ENCODE data around the gene SPAAR.

DNA sequence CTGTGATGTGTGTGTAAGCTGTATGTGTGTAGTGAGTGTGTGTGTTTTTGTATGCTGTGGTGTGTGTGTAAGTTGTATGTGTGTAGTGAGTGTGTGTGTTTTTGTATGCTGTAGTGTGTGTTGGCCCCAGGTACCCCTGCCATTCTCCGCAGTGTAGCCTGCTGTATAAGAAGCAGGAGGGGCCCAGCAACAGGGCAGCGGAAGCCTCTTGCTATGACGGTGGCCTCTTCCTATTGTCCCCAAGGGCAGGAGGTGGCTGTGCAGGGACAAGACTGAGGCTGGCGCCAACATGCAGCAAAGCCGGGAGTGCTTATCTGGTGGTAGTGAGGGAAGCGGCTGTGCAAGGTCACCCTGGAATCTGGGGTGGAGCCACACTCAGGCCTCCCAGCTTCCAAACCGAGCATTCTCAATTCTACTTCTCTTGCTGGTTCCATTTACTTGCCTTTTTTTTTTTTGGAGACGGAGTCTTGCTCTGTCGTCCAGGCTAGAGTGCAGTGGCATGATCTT is 5.1 kb downstream of the SPAAR start:
- TF ChIP-seq, protein P1, sequence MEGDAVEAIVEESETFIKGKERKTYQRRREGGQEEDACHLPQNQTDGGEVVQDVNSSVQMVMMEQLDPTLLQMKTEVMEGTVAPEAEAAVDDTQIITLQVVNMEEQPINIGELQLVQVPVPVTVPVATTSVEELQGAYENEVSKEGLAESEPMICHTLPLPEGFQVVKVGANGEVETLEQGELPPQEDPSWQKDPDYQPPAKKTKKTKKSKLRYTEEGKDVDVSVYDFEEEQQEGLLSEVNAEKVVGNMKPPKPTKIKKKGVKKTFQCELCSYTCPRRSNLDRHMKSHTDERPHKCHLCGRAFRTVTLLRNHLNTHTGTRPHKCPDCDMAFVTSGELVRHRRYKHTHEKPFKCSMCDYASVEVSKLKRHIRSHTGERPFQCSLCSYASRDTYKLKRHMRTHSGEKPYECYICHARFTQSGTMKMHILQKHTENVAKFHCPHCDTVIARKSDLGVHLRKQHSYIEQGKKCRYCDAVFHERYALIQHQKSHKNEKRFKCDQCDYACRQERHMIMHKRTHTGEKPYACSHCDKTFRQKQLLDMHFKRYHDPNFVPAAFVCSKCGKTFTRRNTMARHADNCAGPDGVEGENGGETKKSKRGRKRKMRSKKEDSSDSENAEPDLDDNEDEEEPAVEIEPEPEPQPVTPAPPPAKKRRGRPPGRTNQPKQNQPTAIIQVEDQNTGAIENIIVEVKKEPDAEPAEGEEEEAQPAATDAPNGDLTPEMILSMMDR (conservative IDR thresholded peaks at IDR 0.05; ENCODE audit: low read depth, low read length): no peak
- TF ChIP-seq EZH2 (IDR thresholded peaks at IDR 0.05; ENCODE audit: borderline replicate concordance, low read depth, low read length, poor library complexity, severe bottlenecking): no peak

Data from A673 (cell line).